K562 (cell line): ENCODE results near the gene ITGA11. TPM values are rescaled to one million over a fixed set of nuclear protein-coding genes. Genes with fewer than 3 reads are reported as not detected.
A peak's percentile ranks its signal among the peaks of the same experiment; 100 is the strongest.

ENCODE experiments used
- BMI1 ChIP-seq: fragments of 150-350 bp; IDR thresholded peaks from 2 replicates; pipeline ENCODE4 v1.6.1; 2014; ENCODE audit warnings: low read length
- CBX1 ChIP-seq: sonication (generic); IDR thresholded peaks from 2 replicates; pipeline ENCODE4 v1.6.1; 2016; ENCODE audit warnings: antibody characterized with exemption, low read depth, mild to moderate bottlenecking
- ELF4 ChIP-seq: fragments of 450-650 bp; formaldehyde crosslinking; IDR thresholded peaks from 2 replicates; pipeline ENCODE4 v1.4.0; 2022; ENCODE audit warnings: missing genetic modification characterization
- MBD2 ChIP-seq: sonication (generic); IDR thresholded peaks from 2 replicates; pipeline ENCODE4 v1.6.1; 2016; ENCODE audit warnings: low read depth, borderline replicate concordance
- MTA2 ChIP-seq: fragments of 450-650 bp; IDR thresholded peaks from 2 replicates; pipeline ENCODE4 v1.6.1; 2016; ENCODE audit warnings: low read depth
- MYC ChIP-seq, 2 experiments: fragments of 250-450 bp in 1 of 2; sonication (Bioruptor Pico) in 1 of 2; IDR thresholded peaks; 2 replicates each; pipeline versions ENCODE4 v1.5.1 to v1.6.1; 2012 to 2021; ENCODE audit warnings: low read depth in 2 of 2, borderline replicate concordance in 1 of 2, improper control_type of control experiment in 1 of 2, low read length in 1 of 2, mild to moderate bottlenecking in 1 of 2, moderate library complexity in 1 of 2
- OTX1 ChIP-seq: fragments of 450-650 bp; formaldehyde crosslinking; IDR thresholded peaks from 2 replicates; pipeline ENCODE4 v1.4.0; 2022; ENCODE audit warnings: mild to moderate bottlenecking
- POLR2H ChIP-seq: IDR thresholded peaks from 2 replicates; pipeline ENCODE4 v1.6.1; 2016; ENCODE audit warnings: missing genetic modification characterization, low read depth, mild to moderate bottlenecking, control low read depth, missing compliant biosample characterization, moderate library complexity
- RFX5 ChIP-seq: IDR thresholded peaks from 2 replicates; pipeline ENCODE4 v1.6.1; 2011; ENCODE audit warnings: low read depth, mild to moderate bottlenecking, improper control_type of control experiment, low read length
- SAFB2 ChIP-seq: fragments of 200-400 bp; formaldehyde crosslinking; IDR thresholded peaks from 2 replicates; pipeline ENCODE4 v1.6.1; 2018; ENCODE audit warnings: borderline replicate concordance, low read length, low read depth, moderate library complexity; ENCODE audit not compliant: severe bottlenecking
- SMARCC2 ChIP-seq: fragments of 450-650 bp; IDR thresholded peaks from 2 replicates; pipeline ENCODE4 v1.6.1; 2017; ENCODE audit warnings: antibody characterized with exemption, moderate library complexity, mild to moderate bottlenecking, low read depth
- SPI1 ChIP-seq: IDR thresholded peaks from 2 replicates; pipeline ENCODE4 v1.6.1; 2011; ENCODE audit warnings: low read depth, low read length, control low read depth, borderline replicate concordance
- SREBF2 ChIP-seq: sonication (generic); formaldehyde crosslinking; IDR thresholded peaks from 2 replicates; pipeline ENCODE4 v1.4.0; 2020; ENCODE audit warnings: mild to moderate bottlenecking, missing genetic modification reagents
- TOE1 ChIP-seq, 2 experiments: fragments of 450-650 bp in 1 of 2; sonication (generic) in 1 of 2; formaldehyde crosslinking in 1 of 2; IDR thresholded peaks; 2 replicates each; pipeline versions ENCODE4 v1.7.1 to v1.8.0; 2016 to 2022; ENCODE audit warnings: borderline replicate concordance in 2 of 2, mild to moderate bottlenecking in 2 of 2, antibody characterized with exemption in 1 of 2, inconsistent platforms in 1 of 2, low read depth in 1 of 2, missing genetic modification reagents in 1 of 2, moderate library complexity in 1 of 2
- ZBTB17 ChIP-seq: fragments of 450-650 bp; formaldehyde crosslinking; IDR thresholded peaks from 2 replicates; pipeline ENCODE4 v1.4.0; 2020; ENCODE audit warnings: mild to moderate bottlenecking
- ZNF644 ChIP-seq: fragments of 200-800 bp; sonication (Bioruptor generic); IDR thresholded peaks from 2 replicates; pipeline ENCODE4 v1.6.1; 2016; ENCODE audit warnings: low read depth, missing genetic modification characterization, missing compliant biosample characterization
- polyA plus RNA-seq, 8 experiments: library from polyadenylated mRNA; depleted of rRNA in 4 of 8; stranded (reverse) in 5 of 8; unstranded in 3 of 8; fragments of >200 nt; fragmentation: Nextera tagmentation in 2 of 8; fragmentation: Illumina TruSeq in 1 of 8; extraction: Ambion mirVana in 2 of 8; extraction: Trizol in 1 of 8; gene quantifications; 2 replicates each; pipeline versions ENCODE4 v1.2.1 to v1.2.3, GENCODE V29; 2011 to 2014; ENCODE audit warnings: inconsistent platforms in 1 of 8, missing spikeins in 1 of 8
- total RNA-seq, 7 experiments: library from RNA; depleted of rRNA in 6 of 7; stranded (reverse); fragments of >200 nt in 6 of 7; fragmentation: Illumina TruSeq in 2 of 7; extraction: Trizol in 2 of 7; gene quantifications; 2 replicates each; pipeline versions ENCODE4 v1.2.1 to v1.2.3, GENCODE V29; 2011 to 2021; ENCODE audit warnings: low replicate concordance in 1 of 7
- TF ChIP-seq, protein P1 (sequence below): fragments of 450-650 bp; conservative IDR thresholded peaks from 2 replicates; pipeline ENCODE4 v1.6.1; 2016; ENCODE audit warnings: missing genetic modification characterization, low read depth, mild to moderate bottlenecking, missing compliant biosample characterization, moderate library complexity
- TF ChIP-seq, protein P2 (sequence below): sonication (generic); formaldehyde crosslinking; IDR thresholded peaks from 2 replicates; pipeline ENCODE4 v1.8.0; 2023; ENCODE audit warnings: missing genetic modification reagents, mild to moderate bottlenecking, borderline replicate concordance
- TF ChIP-seq, protein P3 (sequence below): fragments of 450-650 bp; formaldehyde crosslinking; IDR thresholded peaks from 2 replicates; pipeline ENCODE4 v1.4.0; 2022; ENCODE audit warnings: missing genetic modification characterization

Gene ITGA11
- total and polyA plus RNA-seq, 9 of the 15 experiments (the other 6 are each of a cell fraction or from before 2014, with no cell fraction given): 0.01 TPM; not detected in 8

DNA sequence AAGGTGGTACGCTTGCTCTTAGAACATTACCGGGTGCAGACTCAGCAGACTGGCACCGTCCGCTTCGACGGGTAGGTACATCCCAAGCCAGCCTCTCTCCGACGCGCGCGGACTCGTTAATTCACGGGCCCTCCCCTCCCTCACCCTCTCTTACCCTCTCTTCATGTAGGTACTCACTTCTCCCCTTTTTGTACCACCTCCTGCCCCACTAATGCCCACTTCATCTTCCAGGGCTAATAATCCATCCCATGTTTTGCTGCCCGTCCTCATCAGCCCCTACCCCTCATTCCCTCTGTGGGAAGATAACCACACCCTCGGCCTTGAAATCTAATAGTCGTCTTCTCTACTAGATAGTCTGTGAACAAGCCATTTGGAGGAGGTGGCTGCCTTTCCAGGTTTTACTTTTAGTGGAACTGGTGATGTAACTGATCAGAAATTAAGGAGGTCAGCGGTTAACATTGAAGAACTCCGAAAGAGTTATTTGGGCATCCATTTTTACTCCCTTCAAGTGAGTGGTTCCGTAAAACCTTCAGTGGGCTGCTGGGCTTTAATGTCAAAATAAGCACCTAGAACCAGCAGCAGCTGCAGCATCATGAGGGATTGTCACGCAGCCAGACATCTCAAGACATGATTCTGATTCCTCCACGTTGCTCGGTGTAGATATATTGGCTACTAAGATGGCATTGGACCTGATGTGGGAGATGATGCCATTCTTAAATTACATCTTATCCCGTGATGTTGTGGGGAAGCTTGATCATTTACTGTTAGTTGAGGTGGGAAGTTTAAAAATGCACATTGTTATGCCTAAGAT is 153.2 kb downstream of the ITGA11 start (continued):
- TF ChIP-seq, protein P1, sequence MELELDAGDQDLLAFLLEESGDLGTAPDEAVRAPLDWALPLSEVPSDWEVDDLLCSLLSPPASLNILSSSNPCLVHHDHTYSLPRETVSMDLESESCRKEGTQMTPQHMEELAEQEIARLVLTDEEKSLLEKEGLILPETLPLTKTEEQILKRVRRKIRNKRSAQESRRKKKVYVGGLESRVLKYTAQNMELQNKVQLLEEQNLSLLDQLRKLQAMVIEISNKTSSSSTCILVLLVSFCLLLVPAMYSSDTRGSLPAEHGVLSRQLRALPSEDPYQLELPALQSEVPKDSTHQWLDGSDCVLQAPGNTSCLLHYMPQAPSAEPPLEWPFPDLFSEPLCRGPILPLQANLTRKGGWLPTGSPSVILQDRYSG (tag): no peak
- TF ChIP-seq ZBTB17 (CRISPR knock-in tag) (no peak), SMARCC2 (no peak), MBD2 (no peak), CBX1 (no peak), ELF4 (CRISPR knock-in tag) (0 out of 2 replicates have a peak, but pooled peaks have one; percentile 44), BMI1 (no peak), SAFB2 (no peak), OTX1 (peak; percentile 62; the same call in 1 of the 2 replicates), ZNF644 (tag) (no peak), MTA2 (no peak), POLR2H (tag) (peak; percentile 57), MYC (IDR thresholded peaks at IDR 0.05; ENCODE audit: low read depth, low read length) (no peak), MYC (CRISPR knock-in tag; IDR thresholded peaks at IDR 0.05; ENCODE audit: borderline replicate concordance, low read depth) (0 out of 2 replicates have a peak, but pooled peaks have one; percentile 23), SPI1 (no peak), SREBF2 (CRISPR knock-in tag) (no peak), RFX5 (no peak), TOE1 (IDR thresholded peaks at IDR 0.05; ENCODE audit: borderline replicate concordance) (peak; percentile 59; the same call in 1 of the 2 replicates), TOE1 (CRISPR knock-in tag; IDR thresholded peaks at IDR 0.05; ENCODE audit: borderline replicate concordance, low read depth) (no peak)
- TF ChIP-seq, protein P2, sequence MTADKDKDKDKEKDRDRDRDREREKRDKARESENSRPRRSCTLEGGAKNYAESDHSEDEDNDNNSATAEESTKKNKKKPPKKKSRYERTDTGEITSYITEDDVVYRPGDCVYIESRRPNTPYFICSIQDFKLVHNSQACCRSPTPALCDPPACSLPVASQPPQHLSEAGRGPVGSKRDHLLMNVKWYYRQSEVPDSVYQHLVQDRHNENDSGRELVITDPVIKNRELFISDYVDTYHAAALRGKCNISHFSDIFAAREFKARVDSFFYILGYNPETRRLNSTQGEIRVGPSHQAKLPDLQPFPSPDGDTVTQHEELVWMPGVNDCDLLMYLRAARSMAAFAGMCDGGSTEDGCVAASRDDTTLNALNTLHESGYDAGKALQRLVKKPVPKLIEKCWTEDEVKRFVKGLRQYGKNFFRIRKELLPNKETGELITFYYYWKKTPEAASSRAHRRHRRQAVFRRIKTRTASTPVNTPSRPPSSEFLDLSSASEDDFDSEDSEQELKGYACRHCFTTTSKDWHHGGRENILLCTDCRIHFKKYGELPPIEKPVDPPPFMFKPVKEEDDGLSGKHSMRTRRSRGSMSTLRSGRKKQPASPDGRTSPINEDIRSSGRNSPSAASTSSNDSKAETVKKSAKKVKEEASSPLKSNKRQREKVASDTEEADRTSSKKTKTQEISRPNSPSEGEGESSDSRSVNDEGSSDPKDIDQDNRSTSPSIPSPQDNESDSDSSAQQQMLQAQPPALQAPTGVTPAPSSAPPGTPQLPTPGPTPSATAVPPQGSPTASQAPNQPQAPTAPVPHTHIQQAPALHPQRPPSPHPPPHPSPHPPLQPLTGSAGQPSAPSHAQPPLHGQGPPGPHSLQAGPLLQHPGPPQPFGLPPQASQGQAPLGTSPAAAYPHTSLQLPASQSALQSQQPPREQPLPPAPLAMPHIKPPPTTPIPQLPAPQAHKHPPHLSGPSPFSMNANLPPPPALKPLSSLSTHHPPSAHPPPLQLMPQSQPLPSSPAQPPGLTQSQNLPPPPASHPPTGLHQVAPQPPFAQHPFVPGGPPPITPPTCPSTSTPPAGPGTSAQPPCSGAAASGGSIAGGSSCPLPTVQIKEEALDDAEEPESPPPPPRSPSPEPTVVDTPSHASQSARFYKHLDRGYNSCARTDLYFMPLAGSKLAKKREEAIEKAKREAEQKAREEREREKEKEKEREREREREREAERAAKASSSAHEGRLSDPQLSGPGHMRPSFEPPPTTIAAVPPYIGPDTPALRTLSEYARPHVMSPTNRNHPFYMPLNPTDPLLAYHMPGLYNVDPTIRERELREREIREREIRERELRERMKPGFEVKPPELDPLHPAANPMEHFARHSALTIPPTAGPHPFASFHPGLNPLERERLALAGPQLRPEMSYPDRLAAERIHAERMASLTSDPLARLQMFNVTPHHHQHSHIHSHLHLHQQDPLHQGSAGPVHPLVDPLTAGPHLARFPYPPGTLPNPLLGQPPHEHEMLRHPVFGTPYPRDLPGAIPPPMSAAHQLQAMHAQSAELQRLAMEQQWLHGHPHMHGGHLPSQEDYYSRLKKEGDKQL: 0 out of 2 replicates have a peak, but pooled peaks have one; percentile 33
- TF ChIP-seq, protein P3, sequence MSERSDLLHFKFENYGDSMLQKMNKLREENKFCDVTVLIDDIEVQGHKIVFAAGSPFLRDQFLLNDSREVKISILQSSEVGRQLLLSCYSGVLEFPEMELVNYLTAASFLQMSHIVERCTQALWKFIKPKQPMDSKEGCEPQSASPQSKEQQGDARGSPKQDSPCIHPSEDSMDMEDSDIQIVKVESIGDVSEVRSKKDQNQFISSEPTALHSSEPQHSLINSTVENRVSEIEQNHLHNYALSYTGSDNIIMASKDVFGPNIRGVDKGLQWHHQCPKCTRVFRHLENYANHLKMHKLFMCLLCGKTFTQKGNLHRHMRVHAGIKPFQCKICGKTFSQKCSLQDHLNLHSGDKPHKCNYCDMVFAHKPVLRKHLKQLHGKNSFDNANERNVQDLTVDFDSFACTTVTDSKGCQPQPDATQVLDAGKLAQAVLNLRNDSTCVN (CRISPR knock-in tag): 0 out of 2 replicates have a peak, but pooled peaks have one; percentile 28
